ENCODE results near the gene TADA2B. TPM values are rescaled to one million over a fixed set of nuclear protein-coding genes. Genes with fewer than 3 reads are reported as not detected.

The TADA2B gene
- total RNA-seq, 4 donors from 2014 or later = 11.7 to 30.0 (median 13.1) TPM

DNA sequence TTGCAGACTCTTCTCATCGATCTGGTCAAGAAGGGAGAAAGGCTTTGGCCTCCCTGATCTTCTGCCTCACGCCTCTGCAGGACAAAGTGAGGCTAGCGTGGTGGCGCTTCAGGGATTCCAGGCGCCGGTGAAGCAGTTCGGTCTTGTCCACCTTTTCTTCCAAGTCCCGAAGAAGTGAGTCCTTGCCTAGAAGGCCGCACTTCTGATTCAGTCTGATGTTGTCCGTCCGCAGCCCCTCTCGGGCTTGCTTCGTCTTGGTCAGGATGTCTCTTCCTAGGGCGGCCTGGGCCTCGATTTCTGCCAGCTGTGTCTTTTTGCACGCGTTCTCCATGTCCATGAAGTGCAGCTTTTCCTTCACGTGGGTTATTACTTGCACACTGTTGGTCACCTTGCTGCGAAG is 1.9 kb upstream of the TADA2B start:
- TF ChIP-seq, protein P1, sequence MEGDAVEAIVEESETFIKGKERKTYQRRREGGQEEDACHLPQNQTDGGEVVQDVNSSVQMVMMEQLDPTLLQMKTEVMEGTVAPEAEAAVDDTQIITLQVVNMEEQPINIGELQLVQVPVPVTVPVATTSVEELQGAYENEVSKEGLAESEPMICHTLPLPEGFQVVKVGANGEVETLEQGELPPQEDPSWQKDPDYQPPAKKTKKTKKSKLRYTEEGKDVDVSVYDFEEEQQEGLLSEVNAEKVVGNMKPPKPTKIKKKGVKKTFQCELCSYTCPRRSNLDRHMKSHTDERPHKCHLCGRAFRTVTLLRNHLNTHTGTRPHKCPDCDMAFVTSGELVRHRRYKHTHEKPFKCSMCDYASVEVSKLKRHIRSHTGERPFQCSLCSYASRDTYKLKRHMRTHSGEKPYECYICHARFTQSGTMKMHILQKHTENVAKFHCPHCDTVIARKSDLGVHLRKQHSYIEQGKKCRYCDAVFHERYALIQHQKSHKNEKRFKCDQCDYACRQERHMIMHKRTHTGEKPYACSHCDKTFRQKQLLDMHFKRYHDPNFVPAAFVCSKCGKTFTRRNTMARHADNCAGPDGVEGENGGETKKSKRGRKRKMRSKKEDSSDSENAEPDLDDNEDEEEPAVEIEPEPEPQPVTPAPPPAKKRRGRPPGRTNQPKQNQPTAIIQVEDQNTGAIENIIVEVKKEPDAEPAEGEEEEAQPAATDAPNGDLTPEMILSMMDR (IDR thresholded peaks at IDR 0.05; ENCODE audit: low read depth) = no peak

DNA sequence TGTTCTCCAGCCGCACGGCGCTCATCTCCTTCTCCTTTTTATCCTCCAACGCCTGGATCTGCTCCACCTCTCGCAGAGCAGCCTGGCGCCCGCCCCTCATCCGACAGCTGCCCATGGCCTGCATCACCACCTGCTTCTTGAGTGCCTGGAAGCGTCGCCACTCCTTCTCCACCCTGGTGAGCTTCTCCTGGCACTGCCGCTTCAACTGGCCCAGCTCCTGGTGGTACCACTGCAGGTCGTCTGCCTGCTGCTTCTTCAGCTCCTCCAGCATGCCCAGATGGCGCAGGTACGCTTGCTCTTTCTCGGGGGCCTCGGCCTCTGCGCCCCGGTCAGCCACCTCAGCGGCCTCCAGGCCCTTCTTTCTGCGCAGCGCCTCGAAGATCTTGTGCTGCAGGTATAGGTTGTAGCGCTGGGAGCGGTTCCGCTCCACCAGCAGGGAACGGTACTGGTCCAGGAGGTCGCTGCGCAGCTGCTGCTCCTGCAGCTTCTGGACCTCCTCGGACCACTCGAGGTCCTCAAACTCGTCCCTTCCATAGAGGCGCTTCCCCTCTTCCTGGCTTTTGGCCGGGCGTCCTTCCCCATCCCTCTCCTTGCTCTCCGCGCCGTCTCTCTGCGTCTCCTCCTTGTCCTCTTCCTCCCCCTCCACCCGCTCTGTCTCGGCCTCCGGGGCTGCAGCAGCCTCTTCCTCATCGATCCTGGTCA is 1.2 kb upstream of the TADA2B start:
- TF ChIP-seq, protein P1 (IDR thresholded peaks at IDR 0.05; ENCODE audit: low read depth) = no peak

DNA sequence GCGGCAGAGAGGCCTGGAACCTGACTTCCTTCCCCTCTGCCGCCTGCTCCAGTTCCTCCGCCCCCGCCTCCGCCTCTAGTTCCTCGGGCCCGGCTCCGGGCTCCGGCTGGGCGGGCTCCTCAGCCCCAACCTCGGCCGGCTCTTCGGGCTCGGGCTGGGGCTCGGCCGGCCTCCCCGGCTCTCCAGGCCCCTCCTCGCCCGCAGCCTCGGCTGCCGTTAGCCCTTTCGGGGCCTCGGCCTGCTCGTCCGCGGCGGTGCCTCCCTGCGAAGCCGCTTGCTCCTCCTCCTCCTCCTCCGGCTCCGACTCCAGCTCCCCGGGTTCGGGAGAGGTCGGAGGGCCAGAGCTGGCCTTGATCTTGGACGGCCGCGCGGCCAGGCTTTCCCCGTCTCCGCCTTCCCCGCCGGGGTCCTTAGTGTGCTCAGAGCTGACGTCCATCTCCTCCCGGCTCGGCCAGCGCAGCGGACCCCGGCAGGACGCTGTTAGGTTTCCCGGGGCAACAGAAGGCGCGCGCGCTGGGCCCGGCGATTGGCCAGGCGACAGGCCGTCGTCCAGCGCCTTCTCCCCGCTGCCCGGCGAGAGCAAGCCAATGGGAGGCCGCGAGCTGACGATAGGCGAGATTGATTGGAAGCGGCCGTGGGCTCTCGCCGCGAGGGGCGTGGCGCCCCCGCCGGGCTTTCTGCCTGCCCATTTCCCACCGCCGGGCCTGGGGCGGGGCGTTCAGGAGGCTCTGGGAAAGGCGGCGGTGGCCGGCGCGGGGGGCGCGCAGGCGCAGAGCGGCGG is 479 bp upstream of the TADA2B start:
- TF ChIP-seq, protein P1 (IDR thresholded peaks at IDR 0.05; ENCODE audit: low read depth) = no peak

DNA sequence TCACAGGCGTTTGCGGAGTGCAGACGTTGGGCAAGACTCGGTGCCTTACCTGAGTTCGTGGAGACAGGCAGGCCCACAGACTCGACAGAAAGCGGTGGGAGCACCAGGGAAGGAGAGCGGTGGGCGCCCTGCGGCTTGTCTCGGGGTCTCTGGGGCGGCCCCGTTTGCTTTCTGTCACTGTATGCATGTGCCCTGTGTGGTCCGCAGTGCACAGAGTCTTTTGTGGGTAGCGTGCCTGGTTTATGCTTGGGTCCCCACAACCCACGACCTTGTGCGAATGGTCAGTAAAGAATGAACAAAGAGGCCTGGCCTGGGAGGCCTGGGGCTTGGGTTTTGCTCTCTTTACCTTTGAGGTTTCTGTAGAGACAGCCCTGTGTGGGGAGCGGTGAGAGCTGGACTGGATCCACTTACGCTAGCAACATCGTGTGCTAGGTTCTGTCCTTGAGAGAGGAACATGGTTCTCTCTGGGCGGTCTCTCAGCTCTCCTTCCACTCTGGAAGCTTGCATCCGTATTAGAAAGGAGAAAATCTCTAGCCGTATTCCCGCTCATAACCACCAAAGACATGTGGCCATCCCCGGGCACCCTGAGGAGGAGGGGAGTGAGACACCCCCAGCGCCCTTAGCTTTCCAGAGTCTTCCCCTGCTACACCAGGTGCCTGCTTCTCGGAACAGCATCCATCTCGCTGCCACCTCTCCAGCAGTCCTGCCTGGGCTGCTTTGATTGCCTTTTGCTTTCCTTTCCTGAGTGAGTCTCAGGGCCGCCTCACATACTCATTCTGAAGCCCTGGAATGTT is 1.2 kb downstream of the TADA2B start:
- TF ChIP-seq, protein P1 (IDR thresholded peaks at IDR 0.05; ENCODE audit: low read depth) = no peak

DNA sequence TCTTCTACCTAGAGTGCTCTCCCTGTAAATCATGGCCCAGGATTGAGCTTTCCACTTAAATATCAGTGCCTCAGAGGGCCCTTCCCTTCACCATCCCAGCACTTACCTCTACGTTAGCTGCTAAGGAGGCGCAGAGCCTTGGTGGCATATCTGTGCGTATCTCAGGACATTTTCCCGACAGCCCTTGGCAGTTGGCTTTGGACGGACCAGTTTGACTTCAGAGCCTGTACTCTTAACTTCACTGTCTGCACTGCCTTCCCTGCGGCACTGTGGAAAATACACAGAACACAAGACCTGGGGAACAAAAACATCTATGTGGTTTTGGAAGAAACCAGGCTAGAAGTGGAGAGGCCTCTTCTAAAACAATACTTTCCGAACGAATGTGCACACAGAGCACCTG is 2.4 kb downstream of the TADA2B start:
- TF ChIP-seq, protein P1 (IDR thresholded peaks at IDR 0.05; ENCODE audit: low read depth) = no peak

DNA sequence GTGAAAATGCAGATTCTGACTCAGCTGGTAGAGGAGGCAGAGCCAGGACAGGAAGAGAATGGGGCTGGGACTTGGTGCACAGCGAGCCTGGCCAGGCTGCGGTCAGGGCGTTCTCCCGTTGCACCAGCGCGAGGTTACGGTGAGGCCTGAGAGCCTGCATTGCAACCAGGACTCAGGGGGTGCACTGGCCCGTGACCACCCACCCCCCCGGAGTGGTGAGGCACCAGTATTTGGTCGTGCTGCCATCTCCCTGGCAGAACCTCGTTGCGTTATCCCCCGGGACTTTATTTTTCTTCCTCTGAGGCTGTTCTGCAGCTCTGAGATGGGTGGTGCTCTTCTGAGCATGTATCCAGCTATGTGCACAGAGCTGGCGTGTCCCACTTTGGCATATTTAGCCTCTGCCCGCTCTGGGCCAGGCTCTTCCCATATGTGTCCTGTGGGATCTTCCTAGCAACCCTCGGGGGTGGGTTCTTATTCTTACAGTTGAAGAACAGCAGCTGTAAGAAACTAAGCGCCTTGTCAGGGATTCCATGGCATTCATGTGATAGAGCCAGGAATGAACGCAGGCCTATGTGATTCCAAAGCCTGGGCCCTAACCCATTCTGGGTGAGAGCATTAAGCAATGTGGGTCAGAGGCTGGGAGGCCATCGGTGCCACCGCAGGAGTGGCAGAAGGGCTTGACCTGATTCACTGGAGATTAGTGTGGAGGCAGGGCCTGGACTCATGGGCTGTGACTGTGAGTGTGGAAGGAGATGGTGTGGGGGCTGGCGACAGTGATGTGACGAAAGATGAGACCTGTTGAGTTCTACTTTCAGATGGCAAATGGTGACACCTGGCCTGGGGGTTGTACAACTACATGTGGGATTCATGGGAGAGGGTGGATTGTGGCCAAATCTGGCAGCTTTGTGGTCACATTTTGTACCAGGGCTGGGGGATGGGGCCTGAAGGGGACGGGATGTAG is 3.1 kb downstream of the TADA2B start:
- TF ChIP-seq, protein P1 (IDR thresholded peaks at IDR 0.05; ENCODE audit: low read depth) = no peak
